ENCODE measurements around the gene PRKAG2.
A peak's percentile ranks its signal among the peaks of the same experiment; 100 is the strongest.
"Not testable (repeated sequence)": the region's sequence is repeated elsewhere in the genome, so short reads cannot be mapped to it uniquely, and the experiment has no call there.

Gene PRKAG2

GRCh38 chr7:151758622-151759540 lies 118.0 kb downstream of the PRKAG2 start:
- DNase-seq, result no peak

GRCh38 chr7:151757274-151757673 lies 119.6 kb downstream of the PRKAG2 start:
- no peak for DNase-seq

GRCh38 chr7:151756866-151757265 lies 120.0 kb downstream of the PRKAG2 start:
- no peak for DNase-seq

GRCh38 chr7:151756076-151756731 lies 120.7 kb downstream of the PRKAG2 start:
- peak; percentile 73 for DNase-seq

GRCh38 chr7:151755131-151755801 lies 121.6 kb downstream of the PRKAG2 start:
- no peak for DNase-seq

GRCh38 chr7:151754688-151755130 lies 122.2 kb downstream of the PRKAG2 start:
- no peak for DNase-seq

- no peak for DNase-seq
Observed at GRCh38 chr7:151754142-151754590, 122.7 kb downstream of the PRKAG2 start.

- DNase-seq, result no peak
Observed at GRCh38 chr7:151752816-151753595, 123.9 kb downstream of the PRKAG2 start.

GRCh38 chr7:151752037-151752436 lies 124.9 kb downstream of the PRKAG2 start:
- no peak for DNase-seq

GRCh38 chr7:151748733-151749132 lies 128.2 kb downstream of the PRKAG2 start:
- no peak for DNase-seq

- not testable (repeated sequence) for DNase-seq
Observed at GRCh38 chr7:151748021-151748420, 128.9 kb downstream of the PRKAG2 start.

- no peak for DNase-seq
Observed at GRCh38 chr7:151745706-151746105, 131.2 kb downstream of the PRKAG2 start.

GRCh38 chr7:151744656-151745638 lies 132.0 kb downstream of the PRKAG2 start:
- DNase-seq, result peak; percentile 44

- no peak for DNase-seq
Observed at GRCh38 chr7:151744051-151744580, 132.8 kb downstream of the PRKAG2 start.

- DNase-seq, result no peak
Observed at GRCh38 chr7:151743481-151743983, 133.4 kb downstream of the PRKAG2 start.

GRCh38 chr7:151742713-151743480 lies 134.0 kb downstream of the PRKAG2 start:
- DNase-seq, result no peak

GRCh38 chr7:151741585-151741984 lies 135.3 kb downstream of the PRKAG2 start:
- no peak for DNase-seq

GRCh38 chr7:151740081-151740851 lies 136.6 kb downstream of the PRKAG2 start:
- DNase-seq, result no peak

- no peak for DNase-seq
Observed at GRCh38 chr7:151738925-151739324, 138.0 kb downstream of the PRKAG2 start.

Measured in stimulated activated CD4-positive, alpha-beta T cell treated with anti-CD3 and anti-CD28 coated beads, Interleukin-4, amount 100 ng/mL, for 24 hours (primary cell).